HG03442 (cell line): ENCODE data around the gene TECTA.
A peak's percentile ranks its signal among the peaks of the same experiment; 100 is the strongest.
"Not testable (repeated sequence)": the region's sequence is repeated elsewhere in the genome, so short reads cannot be mapped to it uniquely, and the experiment has no call there.

ENCODE experiments used
- ATAC-seq: cut with Tn5 transposase; IDR thresholded peaks from one replicate; pipeline ENCODE4 v1.9.1; 2021; ENCODE audit warnings: mild to moderate bottlenecking, moderate library complexity; ENCODE audit not compliant: unreplicated experiment

Gene TECTA

DNA sequence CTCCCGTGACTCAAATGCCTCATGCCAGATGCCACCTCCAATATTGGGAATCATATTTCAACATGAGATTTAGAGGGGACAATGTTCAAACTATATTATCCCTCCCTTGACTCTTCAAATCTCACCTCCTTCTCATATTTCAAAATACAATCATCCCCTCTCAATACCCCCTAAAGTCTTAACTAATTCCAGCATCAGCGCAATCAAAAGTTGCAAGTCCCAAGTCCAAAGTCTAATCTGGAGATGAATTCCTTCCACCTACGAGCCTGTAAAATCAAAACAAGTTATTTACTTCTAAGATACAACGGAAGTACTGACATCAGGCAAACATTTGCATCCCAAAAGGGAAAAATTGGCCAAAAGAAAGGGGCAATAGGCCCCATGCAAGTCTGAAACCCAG lies 124.3 kb downstream of the TECTA start:
- ATAC-seq: no peak

DNA sequence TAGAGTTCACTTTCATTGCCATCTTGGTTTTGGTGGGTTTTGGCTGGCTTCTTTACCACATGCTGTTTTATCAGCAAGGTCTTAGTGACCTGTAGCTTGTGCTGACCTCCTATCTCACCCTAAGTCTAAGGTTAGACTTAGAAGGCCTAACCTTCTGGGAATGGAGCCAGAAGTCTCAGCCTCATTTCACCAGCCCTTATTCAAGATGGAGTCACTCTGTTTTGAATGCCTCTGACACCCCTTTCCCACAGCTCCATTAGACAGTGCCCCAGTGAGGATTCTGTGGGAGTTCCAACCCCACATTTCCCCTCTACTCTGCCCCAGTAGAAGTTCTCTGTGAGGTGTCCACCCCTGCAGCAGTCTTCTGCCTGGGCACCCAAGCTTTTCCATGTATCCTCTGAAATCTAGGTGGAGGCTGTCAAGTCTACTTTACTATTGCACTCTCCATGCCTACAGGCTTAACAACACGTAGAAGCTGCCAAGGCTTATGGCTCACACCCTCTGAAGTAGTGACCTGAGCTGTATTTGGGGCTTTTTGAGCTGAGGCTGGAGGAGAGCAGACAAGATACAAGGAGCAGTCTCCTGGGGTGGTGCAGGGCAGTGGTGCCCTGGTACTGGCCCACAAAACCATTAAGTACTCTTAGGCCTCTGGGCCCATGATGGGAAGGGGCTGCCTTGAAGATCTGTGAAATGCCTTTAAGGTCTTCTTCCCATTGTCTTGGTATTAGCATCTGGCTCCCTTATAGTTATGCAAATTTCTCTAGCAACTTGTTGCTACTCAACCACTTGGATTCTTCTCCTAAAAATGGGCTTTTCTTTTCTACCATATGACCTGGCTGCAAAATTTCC lies 125.6 kb downstream of the TECTA start:
- no peak for ATAC-seq

DNA sequence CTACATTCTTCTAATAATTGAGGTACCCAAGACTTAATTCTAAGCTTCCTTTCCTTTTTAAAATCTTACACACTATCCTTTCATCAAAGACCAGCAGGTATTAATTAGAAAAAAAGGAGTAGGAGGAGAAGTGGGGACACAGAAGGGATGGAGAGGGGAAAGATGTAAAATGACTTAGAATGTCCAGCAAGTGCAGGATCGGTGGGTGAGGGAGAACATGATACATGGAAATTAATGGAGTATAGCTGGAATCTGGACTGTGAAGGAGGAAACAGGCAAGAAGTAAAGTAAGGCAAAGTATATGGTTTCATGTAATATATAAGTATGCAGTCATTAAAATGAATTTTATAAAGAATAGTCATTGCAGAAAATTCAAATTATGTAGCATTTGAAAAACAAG lies 127.8 kb downstream of the TECTA start:
- no peak for ATAC-seq

DNA sequence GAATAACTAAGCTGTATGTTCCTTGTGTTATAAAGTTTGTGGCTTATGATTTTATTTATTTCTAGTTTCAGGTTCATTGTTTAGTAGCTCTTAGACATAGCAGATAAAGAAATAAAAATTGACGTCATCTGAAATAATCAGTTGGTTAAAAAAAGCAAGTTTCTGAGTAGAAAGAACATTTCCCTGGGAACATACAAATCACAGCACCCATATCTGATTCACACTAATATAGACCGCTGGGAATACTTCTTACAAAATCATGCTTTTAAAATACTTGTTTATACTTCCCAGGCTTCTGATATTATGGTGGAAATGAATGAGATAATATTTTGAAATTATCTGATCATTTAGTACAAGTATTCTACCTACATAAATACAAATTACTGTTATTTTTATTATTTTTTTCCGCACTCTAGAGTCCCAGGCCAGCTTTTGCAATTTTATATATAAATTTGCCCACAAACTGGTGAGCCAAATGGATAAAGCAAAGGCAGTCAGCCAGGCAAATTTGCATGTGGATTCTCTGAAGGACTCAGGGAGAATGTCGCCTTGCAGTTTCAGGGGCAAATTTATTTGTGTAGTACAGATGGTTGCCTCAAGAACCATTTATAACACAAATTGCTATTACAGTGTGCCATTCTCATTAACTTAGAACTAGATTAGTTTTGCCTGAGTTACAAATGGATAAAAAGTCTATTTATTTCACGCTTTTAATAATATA lies 128.6 kb downstream of the TECTA start:
- ATAC-seq: no peak

DNA sequence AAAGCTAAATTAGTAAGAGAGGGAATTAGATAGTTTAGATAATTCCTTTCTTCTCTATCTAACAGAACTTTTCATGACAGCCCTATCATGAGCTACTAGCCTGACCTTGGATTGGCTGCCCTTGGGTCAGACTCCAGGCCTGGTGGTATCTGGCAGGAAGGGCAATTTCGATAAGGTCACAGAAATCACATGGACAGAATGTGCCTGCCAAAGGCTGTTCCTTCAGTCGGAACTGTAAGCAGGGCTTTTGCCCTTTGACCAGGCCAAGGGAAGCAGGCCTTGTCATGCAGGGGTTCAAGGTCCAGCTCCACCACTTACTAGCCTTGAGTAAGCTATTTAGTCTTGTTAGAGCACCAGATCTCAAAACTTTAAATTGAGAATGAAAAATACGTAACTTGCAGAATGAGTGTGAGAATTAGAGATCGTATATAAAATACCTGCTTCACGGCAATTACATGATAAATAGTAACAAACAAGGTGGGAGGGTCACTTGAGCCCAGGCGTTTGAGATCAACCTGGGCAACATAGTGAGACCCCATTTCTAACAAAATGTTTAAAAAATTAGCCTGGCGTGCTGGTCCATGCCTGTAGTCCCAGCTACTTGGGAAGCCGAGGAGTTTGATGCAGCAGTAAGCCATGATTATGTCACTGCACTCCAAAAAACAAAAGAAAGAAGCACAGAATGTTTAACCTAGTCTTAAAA lies 130.7 kb downstream of the TECTA start:
- no peak for ATAC-seq

DNA sequence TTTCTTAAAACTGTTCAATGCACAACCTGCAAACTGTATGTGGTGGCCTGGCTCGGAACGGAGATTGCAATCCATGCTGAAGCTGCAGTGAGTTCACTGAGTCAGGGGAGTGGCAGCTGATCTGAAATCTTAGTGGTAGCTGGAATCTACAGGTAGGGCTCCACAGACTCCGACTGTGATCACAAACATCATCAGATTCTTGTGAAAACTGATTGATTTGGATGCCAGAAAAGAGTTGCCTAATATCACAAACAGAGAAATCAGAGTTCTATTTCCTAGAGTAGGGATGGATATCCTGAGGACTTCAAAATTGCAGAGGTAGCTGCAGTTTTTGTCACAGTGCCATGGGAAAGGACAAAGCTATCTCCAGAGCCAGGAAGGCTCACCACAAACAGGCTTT lies 134.0 kb downstream of the TECTA start:
- ATAC-seq: no peak

DNA sequence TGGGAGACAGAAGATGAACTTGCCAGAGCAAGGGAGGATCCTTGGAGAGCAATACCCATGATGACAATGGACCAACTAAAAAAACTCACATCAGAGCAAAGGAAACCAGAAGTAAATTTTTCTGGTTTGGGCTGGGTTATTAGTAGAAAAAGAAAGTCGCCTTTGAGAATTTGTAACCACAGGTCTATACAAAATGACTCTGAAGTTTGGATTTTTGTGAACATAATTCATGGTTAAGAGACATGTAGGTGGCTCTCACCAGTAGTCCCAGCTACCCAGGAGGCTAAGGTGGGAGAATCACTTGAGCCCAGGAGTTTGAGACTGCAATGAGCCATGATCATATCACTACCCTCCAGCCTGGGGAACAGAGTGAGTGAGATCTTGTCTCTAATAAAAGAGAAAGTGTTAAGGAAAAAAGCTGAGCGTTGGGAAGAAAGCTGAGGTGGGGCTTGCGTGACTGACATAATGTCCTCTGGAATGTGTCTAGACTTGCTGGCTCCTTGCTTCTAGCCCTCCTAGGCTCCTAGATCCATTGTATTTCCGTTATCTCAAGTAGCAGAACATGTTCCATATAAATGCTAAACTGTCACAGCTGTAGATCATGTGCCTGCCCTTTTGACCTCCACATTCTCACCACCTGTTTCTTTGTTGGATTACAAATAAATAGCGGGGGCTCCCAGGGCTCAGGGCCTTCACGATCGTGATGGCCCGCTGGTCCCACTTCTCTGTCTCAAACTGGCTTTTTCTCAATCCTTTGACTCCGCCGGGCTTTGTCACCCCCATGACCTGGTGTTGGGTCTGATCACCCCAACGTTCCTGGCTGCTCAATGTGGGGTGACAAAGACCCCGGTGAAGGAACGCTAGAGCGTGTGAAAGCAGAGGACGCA lies 135.3 kb downstream of the TECTA start:
- ATAC-seq: peak; percentile 77

DNA sequence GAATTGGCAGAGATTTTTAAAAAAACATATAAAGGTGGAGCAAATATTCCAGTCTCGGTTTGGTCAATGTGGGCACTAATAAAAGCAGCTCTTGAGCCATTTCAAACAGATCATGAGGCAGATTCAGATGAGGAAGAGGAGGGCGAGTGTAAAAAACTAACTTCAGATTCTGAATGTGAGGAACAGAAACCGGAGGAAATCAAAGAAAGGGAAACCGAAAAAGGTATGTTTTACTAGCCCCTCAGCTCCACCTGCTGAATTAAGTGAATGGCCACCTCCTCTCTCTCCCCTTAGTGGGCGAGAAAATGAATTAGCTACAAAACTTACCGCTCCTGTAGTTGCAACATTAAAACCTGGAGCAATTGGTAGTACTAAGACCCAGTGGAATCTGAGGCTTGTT lies 136.2 kb downstream of the TECTA start:
- ATAC-seq: not testable (repeated sequence)

DNA sequence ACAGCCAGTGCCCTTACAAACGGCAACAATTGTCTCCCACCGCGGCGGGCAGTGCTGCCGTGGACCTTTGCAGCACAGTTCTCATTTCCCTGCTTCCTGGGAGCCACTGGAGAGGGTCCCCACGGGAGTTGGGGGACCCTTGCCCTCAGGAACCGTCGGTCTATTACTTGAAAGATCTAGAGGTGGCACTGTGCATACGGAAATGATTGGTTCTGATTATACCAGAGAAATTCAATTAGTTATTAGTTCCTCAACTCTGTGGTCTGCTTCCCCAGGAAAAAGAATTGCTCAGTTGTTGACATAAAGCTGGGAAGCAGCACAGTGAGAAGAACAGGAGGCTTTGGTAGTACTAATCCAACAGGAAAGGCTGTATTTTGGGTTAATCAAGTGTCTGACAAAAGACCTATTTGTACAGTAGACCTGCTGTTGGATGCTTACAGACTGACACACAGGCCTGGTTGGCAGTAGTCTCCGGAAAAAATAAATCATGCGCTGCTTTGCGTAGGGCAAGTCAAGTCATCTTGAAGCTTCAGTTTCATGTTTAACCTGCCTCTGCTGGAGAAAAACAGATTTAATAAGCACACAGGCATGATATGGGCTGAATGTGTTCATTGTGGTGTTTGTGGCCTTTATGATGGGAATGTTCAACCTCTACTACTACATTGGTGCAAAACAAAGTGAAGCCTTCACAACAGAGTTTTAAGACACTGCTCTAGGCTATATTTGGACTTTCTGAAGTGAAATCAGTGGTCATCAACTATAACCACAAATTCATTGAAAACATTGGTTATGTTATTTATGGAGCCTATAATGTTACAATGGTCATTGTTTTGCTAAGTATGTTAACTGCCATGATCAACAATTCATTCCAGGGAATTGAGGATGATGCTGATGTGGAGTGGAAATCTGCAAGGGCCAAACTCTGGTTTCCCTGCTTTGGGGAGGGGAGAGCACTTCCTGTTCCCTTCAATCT lies 136.9 kb downstream of the TECTA start:
- ATAC-seq: no peak

DNA sequence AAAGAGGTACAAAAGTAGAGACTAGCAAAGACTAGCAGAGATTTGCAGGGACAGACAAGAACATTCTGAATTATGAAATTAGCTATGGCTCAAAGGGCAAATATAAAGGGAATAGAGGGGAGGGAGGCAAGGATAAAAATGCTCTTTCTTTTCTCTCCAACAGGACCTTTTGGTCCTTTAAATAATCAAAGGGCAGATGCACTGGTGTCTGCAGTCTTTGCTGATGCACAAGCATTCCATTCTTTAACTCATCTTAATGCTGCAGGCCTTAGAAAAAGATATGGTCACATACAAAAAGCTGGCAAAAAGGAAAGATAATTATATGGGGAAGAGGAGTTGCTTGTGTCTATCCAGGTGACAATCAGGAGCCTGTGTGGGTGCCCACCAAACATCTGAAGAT lies 137.9 kb downstream of the TECTA start:
- no peak for ATAC-seq

DNA sequence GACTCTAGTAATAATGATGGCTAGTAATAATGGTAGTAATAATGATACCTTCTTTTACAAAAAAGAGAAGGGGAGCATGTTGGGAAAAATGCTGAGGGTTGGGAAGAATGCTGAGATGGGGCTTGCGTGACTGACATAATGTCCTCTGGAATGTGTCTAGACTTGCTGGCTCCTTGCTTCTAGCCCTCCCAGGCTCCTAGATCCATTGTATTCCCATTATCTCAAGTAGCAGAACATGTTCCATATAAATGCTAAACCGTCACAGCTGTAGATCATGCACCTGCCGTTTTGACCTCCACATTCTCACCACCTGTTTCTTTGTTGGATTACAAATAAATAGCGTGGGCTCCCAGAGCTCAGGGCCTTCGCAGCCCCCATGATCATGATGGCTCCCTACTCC lies 139.0 kb downstream of the TECTA start:
- not testable (repeated sequence) for ATAC-seq

DNA sequence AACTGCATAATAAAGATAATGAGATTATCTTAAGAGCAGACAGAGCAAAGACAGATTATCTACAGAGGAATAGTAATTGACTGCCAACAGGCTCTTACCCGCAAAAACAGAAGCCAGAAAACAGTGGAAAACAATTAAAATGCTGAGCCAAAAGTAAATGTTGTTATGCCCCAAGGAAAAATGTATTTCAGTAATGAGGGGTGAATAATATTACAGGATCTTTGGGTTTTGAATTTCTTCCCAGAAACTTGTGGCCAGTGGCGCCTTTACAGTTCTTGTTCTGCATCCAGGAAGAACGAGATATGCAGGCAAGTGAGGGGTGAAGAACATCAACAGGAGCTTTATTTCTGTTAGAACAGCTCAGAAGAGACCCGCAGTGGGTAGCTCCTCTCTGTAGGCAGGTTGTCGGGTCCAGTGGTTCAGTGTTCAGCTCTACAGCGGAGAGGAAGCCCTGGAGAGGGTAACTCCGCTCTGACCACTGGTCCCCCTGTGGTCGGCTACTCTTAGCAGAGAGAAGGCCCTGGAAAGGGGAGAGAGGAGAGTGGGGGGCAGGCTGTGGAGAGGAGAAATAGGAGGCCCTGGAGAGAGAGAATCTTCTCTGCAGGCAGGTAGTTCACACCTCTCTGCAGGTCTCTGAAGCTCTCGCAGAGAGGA lies 139.7 kb downstream of the TECTA start:
- no peak for ATAC-seq
